Activated CD8-positive, alpha-beta memory T cell treated with anti-CD3 and anti-CD28 coated beads, Interleukin-2, amount 50 U/mL, for 4 hours (primary cell): ENCODE results near the gene ICAM2.

ENCODE experiments used
- DNase-seq: peaks from one replicate; pipeline ENCODE4 v3.0.0-alpha.2; 2020

ICAM2 gene

GRCh38 chr17:63973930-63974593, 46.4 kb downstream of the ICAM2 start:
- no peak for DNase-seq

GRCh38 chr17:63973247-63973646, 47.2 kb downstream of the ICAM2 start:
- DNase-seq, result no peak

- no peak for DNase-seq
Observed at GRCh38 chr17:63972796-63973195, 47.6 kb downstream of the ICAM2 start, which contains the start of gene SCN4A. Gene SCN4A (minus strand): TSS chr17:63972918. CDS start chr17:63972841, 77 bp downstream.

- no peak for DNase-seq
Observed at GRCh38 chr17:63969278-63969677, 51.2 kb downstream of the ICAM2 start.

- no peak for DNase-seq
Observed at GRCh38 chr17:63967953-63968352, 52.5 kb downstream of the ICAM2 start.

GRCh38 chr17:63966646-63967264, 53.7 kb downstream of the ICAM2 start:
- no peak for DNase-seq

- no peak for DNase-seq
Observed at GRCh38 chr17:63963123-63963522, 57.3 kb downstream of the ICAM2 start.

- DNase-seq, result no peak
Observed at GRCh38 chr17:63962298-63962744, 58.1 kb downstream of the ICAM2 start.

GRCh38 chr17:63961355-63962212, 58.8 kb downstream of the ICAM2 start:
- DNase-seq, result no peak

- no peak for DNase-seq
Observed at GRCh38 chr17:63960430-63960829, 60.0 kb downstream of the ICAM2 start.

GRCh38 chr17:63960006-63960405, 60.4 kb downstream of the ICAM2 start:
- DNase-seq, result no peak

- no peak for DNase-seq
Observed at GRCh38 chr17:63956296-63956920, 64.0 kb downstream of the ICAM2 start.

GRCh38 chr17:63955791-63956190, 64.6 kb downstream of the ICAM2 start:
- no peak for DNase-seq

GRCh38 chr17:63955232-63955631, 65.2 kb downstream of the ICAM2 start:
- DNase-seq, result no peak

- no peak for DNase-seq
Observed at GRCh38 chr17:63954402-63955063, 65.9 kb downstream of the ICAM2 start.
